HepG2 (cell line): ENCODE results near the gene CPLX1.

Experiments
- CREB1 ChIP-seq, 2 experiments: fragments of 450-650 bp in 1 of 2; IDR thresholded peaks; 2 replicates each; pipeline ENCODE4 v1.6.1; 2016 to 2017; ENCODE audit warnings: control low read depth in 1 of 2, mild to moderate bottlenecking in 1 of 2, missing compliant biosample characterization in 1 of 2, missing genetic modification characterization in 1 of 2
- FOSL1 ChIP-seq: sonication (generic); formaldehyde crosslinking; IDR thresholded peaks from 2 replicates; pipeline ENCODE4 v1.9.0; 2021; ENCODE audit warnings: missing genetic modification reagents, borderline replicate concordance
- POLR2A ChIP-seq, 2 experiments: IDR thresholded peaks; 2 replicates each; pipeline ENCODE4 v1.6.1; 2011; ENCODE audit warnings: low read depth in 2 of 2, low read length in 2 of 2, mild to moderate bottlenecking in 1 of 2, moderate library complexity in 1 of 2; ENCODE audit not compliant: insufficient read depth in 1 of 2
- ZBTB38 ChIP-seq: sonication (generic); formaldehyde crosslinking; IDR thresholded peaks from 2 replicates; pipeline ENCODE4 v1.5.1; 2020; ENCODE audit warnings: mild to moderate bottlenecking, missing genetic modification reagents
- ZBTB39 ChIP-seq: sonication (generic); formaldehyde crosslinking; IDR thresholded peaks from 2 replicates; pipeline ENCODE4 v1.5.0; 2020; ENCODE audit warnings: missing genetic modification reagents
- TF ChIP-seq, protein P1 (sequence below): sonication (generic); formaldehyde crosslinking; IDR thresholded peaks from 2 replicates; pipeline ENCODE4 v1.5.0; 2020; ENCODE audit warnings: mild to moderate bottlenecking, missing genetic modification reagents, moderate library complexity
- TF ChIP-seq, protein P2 (sequence below): sonication (generic); formaldehyde crosslinking; IDR thresholded peaks from 2 replicates; pipeline ENCODE4 v1.4.0; 2020; ENCODE audit warnings: missing genetic modification reagents

- TF ChIP-seq FOSL1 (CRISPR knock-in tag) (no peak), ZBTB39 (no peak), POLR2A (IDR thresholded peaks at IDR 0.05; ENCODE audit: insufficient read depth in 1 of 2, low read depth in 2 of 2, low read length in 2 of 2) (no peak), ZBTB38 (CRISPR knock-in tag) (no peak), CREB1 (IDR thresholded peaks at IDR 0.05) (no peak), CREB1 (CRISPR knock-in tag; IDR thresholded peaks at IDR 0.05) (no peak)
- TF ChIP-seq, protein P1, sequence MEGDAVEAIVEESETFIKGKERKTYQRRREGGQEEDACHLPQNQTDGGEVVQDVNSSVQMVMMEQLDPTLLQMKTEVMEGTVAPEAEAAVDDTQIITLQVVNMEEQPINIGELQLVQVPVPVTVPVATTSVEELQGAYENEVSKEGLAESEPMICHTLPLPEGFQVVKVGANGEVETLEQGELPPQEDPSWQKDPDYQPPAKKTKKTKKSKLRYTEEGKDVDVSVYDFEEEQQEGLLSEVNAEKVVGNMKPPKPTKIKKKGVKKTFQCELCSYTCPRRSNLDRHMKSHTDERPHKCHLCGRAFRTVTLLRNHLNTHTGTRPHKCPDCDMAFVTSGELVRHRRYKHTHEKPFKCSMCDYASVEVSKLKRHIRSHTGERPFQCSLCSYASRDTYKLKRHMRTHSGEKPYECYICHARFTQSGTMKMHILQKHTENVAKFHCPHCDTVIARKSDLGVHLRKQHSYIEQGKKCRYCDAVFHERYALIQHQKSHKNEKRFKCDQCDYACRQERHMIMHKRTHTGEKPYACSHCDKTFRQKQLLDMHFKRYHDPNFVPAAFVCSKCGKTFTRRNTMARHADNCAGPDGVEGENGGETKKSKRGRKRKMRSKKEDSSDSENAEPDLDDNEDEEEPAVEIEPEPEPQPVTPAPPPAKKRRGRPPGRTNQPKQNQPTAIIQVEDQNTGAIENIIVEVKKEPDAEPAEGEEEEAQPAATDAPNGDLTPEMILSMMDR (CRISPR knock-in tag) = no peak
- TF ChIP-seq, protein P2, sequence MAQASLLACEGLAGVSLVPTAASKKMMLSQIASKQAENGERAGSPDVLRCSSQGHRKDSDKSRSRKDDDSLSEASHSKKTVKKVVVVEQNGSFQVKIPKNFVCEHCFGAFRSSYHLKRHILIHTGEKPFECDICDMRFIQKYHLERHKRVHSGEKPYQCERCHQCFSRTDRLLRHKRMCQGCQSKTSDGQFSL = no peak
These were observed 7.9 kb upstream of the CPLX1 start for GRCh38 chr4:833731-834367.
